ENCODE data around the gene ADRA1B. TPM values are rescaled to one million over a fixed set of nuclear protein-coding genes. Genes with fewer than 3 reads are reported as not detected.

The ADRA1B gene
- total RNA-seq, 1 donor, result 0.63 TPM

DNA sequence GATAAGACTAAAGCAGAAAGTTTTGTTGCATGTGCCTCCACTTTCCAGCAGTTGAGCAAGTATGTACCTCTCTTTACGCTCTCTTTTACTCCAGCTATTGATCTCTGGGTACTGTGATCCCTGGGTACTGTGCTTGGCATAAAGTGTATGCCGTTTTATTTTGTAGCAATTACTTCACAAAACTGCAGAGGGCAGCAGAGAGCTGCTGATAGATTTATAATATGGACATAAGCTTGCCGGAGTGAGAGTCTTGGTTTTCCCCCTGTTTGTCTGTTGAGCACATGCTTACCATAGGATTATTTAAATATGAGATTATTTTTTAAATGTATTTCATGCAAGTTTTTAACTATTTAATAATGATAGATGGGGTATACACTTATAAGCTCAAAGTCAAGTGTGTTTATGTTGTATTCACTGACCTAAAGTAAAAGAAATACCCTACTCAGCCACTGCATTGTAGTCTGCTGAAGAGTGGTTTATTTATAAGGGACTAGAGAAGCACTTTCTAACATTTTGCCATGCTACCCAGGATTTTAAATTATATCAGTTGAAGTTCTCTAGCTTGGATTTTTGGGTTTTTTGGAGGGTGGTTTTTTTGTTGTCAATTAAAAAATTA, 105.7 kb downstream of the ADRA1B start:
- no peak overlapping the region for H3K4me3 ChIP-seq (ENCODE audit: low read depth, low read length)
- DNase-seq (ENCODE audit: low read depth), result peak; percentile 85
- TF ChIP-seq, protein P1, sequence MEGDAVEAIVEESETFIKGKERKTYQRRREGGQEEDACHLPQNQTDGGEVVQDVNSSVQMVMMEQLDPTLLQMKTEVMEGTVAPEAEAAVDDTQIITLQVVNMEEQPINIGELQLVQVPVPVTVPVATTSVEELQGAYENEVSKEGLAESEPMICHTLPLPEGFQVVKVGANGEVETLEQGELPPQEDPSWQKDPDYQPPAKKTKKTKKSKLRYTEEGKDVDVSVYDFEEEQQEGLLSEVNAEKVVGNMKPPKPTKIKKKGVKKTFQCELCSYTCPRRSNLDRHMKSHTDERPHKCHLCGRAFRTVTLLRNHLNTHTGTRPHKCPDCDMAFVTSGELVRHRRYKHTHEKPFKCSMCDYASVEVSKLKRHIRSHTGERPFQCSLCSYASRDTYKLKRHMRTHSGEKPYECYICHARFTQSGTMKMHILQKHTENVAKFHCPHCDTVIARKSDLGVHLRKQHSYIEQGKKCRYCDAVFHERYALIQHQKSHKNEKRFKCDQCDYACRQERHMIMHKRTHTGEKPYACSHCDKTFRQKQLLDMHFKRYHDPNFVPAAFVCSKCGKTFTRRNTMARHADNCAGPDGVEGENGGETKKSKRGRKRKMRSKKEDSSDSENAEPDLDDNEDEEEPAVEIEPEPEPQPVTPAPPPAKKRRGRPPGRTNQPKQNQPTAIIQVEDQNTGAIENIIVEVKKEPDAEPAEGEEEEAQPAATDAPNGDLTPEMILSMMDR (IDR thresholded peaks at IDR 0.05; ENCODE audit: insufficient read depth, low read length), result peak; percentile 67

Small RNA genes lying within 50 kb of the gene (small RNA-seq; reads per million reads assigned to genes)
- gene RF00019, result not detected

Other genes starting within 250 kb of the ADRA1B start
- 43.4 and 56.4 TPM in 2 replicates for gene TTC1, start 92.7 kb downstream of the ADRA1B start, total RNA-seq (ENCODE audit: low replicate concordance)
- 24.3 and 45.1 TPM in 2 replicates for gene PWWP2A, start 203.0 kb downstream of the ADRA1B start, total RNA-seq (ENCODE audit: low replicate concordance)

Measured in fibroblast of the aortic adventitia (primary cell).